GM10266 (cell line): Measurements from ENCODE around the gene KLHL29.

Experiments
- DNase-seq: peaks from one replicate; pipeline ENCODE4 v3.0.0; 2012; ENCODE audit errors: extremely low spot score
- TF ChIP-seq, protein P1 (sequence below): IDR thresholded peaks from 2 replicates; pipeline ENCODE4 v1.5.1; 2012; ENCODE audit warnings: mild to moderate bottlenecking, low read depth; ENCODE audit not compliant: control insufficient read depth, insufficient read depth; ENCODE audit errors: missing control alignments

KLHL29 gene

DNA sequence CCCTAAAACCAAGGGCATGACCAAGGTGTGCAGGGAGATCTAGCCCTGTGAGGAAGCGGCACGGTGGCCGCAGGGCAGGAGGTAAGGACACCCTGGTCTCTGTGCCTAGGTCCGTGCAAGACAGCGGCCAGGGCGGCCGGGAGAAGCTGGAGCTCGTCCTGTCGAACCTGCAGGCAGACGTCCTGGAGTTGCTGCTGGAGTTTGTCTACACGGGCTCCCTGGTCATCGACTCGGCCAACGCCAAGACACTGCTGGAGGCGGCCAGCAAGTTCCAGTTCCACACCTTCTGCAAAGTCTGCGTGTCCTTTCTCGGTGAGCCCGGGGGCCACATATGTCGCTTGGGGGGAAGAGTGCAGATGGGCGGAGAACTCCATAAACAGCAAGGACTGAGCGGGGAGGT lies 306.6 kb downstream of the KLHL29 start:
- DNase-seq: no peak
- TF ChIP-seq, protein P1, sequence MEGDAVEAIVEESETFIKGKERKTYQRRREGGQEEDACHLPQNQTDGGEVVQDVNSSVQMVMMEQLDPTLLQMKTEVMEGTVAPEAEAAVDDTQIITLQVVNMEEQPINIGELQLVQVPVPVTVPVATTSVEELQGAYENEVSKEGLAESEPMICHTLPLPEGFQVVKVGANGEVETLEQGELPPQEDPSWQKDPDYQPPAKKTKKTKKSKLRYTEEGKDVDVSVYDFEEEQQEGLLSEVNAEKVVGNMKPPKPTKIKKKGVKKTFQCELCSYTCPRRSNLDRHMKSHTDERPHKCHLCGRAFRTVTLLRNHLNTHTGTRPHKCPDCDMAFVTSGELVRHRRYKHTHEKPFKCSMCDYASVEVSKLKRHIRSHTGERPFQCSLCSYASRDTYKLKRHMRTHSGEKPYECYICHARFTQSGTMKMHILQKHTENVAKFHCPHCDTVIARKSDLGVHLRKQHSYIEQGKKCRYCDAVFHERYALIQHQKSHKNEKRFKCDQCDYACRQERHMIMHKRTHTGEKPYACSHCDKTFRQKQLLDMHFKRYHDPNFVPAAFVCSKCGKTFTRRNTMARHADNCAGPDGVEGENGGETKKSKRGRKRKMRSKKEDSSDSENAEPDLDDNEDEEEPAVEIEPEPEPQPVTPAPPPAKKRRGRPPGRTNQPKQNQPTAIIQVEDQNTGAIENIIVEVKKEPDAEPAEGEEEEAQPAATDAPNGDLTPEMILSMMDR: no peak

DNA sequence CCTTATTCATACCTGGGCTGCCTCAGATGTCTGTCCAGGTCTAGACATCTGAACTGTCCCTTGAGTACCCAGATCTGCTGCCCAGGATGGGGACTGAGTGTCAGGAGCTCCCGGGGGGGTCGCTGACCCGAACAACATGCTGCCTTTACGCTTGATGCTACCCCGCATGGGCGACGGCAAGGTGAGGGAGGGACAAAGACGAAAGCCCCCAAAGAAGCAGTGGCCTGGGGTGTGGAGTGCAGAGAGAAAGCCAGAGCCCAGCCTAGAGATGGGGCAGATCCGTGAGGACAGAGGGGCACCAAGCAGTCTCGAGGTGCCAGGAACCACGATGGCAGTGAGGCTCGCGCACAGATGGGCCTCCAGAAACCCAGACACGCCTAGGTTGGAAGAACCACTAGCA lies 307.3 kb downstream of the KLHL29 start:
- DNase-seq: no peak
- TF ChIP-seq, protein P1: no peak

DNA sequence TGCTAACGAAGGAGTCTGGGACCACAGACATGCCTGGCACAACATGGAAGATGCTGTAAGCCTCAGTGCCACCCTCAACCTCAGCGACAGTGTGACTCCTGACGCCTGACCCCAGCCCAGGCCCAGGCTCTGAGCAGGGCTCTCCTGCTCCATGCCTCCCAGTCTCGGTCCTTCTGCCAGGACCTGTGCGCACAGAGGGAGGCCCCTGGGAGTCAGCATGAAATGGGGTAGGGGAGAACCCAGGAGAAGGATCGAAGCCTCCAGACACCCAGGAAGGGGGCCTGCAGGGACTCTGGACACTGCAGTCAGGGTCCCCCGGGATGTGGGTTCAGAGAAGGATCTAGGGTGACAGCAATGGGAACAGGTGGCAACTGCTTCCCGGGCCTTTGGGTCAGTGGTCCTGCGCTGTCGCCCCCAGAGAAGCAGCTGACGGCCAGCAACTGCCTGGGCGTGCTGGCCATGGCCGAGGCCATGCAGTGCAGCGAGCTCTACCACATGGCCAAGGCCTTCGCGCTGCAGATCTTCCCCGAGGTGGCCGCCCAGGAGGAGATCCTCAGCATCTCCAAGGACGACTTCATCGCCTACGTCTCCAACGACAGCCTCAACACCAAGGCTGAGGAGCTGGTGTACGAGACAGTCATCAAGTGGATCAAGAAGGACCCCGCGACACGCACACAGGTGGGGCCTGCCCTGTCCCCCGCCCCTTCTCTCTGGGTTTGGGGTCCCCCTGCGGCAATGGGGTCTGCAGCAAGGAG lies 308.0 kb downstream of the KLHL29 start:
- TF ChIP-seq, protein P1: no peak
- DNase-seq: no peak

DNA sequence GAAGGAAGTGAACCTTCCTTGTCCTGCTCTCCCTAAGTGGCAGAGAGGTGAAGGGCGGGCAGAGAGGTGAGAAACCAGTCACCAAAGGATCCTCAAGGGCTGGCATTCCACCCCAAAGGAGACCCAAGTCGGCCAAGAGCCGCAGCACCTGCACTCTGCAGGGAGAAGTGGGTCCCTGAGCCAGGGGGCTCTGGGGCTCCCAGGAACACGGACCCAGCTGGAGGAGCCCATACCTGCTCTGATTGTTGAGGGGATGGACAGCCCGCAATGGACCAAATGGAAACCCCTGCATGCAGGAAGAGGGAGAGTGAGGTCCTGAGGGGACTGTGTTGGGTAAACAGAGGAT lies 308.6 kb downstream of the KLHL29 start:
- TF ChIP-seq, protein P1: no peak
- no peak for DNase-seq

DNA sequence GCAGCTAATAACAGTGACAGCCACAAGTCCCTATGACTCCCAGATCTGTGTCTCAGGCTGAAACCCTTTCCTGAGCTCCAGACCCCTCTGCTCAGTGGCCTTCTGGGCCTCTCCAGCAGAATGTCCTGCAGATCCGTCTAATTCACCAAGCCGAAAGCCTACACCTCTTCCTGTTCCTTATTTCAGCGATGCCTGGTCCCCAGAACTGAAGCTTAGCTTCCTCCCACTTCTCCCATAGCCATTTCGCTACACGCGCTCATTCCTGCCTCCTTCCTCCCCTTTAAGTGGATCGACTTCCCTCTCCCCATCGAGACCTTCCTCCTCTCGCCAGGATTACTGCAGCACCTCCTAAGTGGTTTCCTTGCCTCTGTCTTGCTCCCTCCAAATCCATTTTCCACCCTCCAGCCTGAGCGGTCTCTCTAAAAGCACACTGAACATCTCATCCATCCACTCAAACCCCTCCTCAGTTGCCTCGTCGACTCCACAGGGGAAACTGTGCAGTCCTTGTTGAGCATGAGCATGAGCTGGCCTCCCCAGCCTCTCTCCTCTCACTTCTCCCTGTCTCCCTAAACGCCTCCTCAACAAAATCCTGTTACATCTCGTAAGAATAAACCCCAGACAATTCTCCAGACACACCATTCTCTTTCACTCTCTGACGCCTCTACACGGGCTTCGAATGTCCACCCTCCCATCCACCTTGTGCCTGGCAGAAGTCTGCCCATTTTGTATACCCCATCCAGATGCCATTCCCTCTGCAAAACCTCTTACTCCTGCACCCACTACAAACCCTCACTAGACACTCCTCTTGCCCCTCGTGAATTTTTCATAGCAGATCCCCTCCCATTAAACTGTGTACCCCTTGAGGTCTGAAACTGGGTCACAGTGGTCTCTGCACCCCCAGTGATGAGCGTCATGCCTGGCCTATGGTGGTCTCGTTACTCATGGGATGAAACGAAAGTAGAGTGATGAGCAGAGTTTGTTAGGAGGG lies 309.4 kb downstream of the KLHL29 start:
- no peak for DNase-seq
- TF ChIP-seq, protein P1: no peak

DNA sequence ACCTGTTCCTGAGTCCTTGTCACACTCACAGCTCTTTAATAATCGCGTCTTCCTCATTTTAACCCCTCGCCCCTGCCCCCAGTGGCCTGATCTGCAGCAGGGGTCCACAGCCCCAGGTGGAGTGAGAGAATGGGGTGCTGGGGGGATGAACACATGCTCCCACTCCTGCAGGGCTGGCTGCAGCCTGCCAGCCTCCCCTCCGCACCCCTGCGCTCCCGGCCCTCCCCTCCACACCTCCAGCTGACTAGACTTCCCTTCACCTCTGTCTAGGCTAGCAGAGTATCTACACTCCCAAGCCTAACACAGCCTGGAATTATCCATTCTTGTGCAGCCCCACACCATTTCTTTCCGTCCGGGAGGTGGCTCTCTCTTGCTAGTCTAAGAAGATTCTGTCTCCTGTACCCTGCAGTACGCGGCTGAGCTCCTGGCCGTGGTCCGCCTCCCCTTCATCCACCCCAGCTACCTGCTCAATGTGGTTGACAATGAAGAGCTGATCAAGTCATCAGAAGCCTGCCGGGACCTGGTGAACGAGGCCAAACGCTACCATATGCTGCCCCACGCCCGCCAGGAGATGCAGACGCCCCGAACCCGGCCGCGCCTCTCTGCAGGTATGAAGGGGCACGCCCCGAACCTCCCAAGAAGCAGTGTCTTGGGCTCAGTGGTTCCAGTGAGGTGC lies 310.4 kb downstream of the KLHL29 start:
- DNase-seq: no peak
- TF ChIP-seq, protein P1: no peak
